ENCODE measurements around the gene TRIM68. TPM values are rescaled to one million over a fixed set of nuclear protein-coding genes. Genes with fewer than 3 reads are reported as not detected.

The TRIM68 gene
- total RNA-seq, 1 donor from 2014 or later: 18.6 TPM

DNA sequence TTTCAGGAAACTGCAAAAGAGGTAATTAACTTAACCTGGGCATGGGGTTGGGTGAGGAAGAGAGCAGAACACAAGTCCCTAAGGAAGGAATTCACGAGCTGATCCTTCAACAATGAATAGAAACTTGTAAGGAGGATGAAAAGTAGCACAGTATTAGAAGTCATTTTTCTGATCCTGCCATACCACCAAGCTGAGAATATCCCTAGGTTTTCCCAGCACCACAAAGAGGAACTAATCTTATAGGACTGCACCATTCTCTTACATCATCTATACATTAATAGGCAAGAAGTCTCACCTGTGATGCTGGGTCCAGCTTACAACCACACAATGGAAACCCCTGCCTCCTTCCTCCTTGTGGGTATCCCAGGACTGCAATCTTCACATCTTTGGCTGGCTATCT lies 14.3 kb downstream of the TRIM68 start, which contains the start of gene OR52I1:
Gene OR52I1 (plus strand): TSS at position 301 of the 400 bp plus-strand sequence. CDS start 0 bp downstream, at position 301.
- Histone ChIP-seq H3K27me3 (no peaks in the 10 kb centered on the region), H3K4me3 (no peak within 1 kb of the TSS), H3K4me1 (no peaks in the 10 kb centered on the region), H3K27ac (no peak within 1 kb of the TSS), H3K36me3 (peaks cover 2 to 13% of the 10 kb centered on the region in 2 donors), H3K9me3 (no peaks in the 10 kb centered on the region)
- DNase-seq (ENCODE audit: low spot score in 2 of 2): no peak
- intact Hi-C loops (cut with DNase I): no loop called here
- TF ChIP-seq, protein P1, sequence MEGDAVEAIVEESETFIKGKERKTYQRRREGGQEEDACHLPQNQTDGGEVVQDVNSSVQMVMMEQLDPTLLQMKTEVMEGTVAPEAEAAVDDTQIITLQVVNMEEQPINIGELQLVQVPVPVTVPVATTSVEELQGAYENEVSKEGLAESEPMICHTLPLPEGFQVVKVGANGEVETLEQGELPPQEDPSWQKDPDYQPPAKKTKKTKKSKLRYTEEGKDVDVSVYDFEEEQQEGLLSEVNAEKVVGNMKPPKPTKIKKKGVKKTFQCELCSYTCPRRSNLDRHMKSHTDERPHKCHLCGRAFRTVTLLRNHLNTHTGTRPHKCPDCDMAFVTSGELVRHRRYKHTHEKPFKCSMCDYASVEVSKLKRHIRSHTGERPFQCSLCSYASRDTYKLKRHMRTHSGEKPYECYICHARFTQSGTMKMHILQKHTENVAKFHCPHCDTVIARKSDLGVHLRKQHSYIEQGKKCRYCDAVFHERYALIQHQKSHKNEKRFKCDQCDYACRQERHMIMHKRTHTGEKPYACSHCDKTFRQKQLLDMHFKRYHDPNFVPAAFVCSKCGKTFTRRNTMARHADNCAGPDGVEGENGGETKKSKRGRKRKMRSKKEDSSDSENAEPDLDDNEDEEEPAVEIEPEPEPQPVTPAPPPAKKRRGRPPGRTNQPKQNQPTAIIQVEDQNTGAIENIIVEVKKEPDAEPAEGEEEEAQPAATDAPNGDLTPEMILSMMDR (IDR thresholded peaks at IDR 0.05): no peak

DNA sequence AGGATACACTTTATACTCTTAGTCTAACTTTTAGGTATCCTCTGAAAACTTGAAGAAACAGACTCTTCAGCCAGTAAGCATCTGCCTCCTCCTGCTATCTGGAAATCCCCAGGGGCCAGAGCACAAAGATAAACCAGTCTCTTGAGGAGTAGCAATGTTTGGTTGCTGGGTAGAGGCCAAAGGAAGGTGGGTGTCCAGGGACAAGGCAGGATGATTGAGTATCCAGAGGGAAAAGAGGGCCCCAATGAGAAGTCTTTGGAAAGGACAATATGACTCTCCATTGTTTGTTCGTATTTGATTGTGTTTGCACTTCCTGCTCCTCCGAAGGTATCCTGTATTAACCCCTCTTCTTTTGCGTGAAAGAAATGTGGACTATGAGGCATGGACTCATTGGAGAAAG lies 19.0 kb downstream of the TRIM68 start:
- H3K36me3 ChIP-seq: no peaks in the 10 kb centered on the region
- intact Hi-C loops (cut with DNase I): no loop called here
- H3K4me3 ChIP-seq: no peak overlapping the region
- H3K9me3 ChIP-seq: no peaks in the 10 kb centered on the region
- no peaks in the 10 kb centered on the region for H3K4me1 ChIP-seq
- no peak for DNase-seq (ENCODE audit: low spot score in 2 of 2)
- no peaks in the 10 kb centered on the region for H3K27me3 ChIP-seq
- no peak overlapping the region for H3K27ac ChIP-seq
- TF ChIP-seq, protein P1 (IDR thresholded peaks at IDR 0.05): no peak

DNA sequence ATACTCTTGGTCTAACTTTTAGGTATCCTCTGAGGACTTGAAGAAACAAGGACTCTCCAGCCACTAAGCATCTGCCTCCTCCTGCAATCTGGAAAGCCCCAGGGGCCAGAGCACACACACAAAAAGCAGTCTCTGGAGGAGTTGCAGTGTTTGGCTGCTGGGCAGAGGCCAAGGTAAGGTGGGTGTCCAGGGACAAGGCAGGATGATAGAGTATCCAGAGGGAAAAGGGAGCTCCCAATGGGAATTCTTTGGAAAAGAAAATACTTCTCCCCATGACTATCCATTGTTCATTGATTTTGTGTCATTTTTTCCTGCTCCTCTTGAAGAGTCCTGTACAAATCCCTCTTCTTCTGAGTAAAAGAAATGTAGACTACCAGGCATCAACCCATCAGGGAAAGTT lies 26.6 kb downstream of the TRIM68 start, which contains the start of gene OR52I2:
Gene OR52I2 (plus strand): TSS at position 301 of the 400 bp plus-strand sequence.
- no peaks in the 10 kb centered on the region for H3K36me3 ChIP-seq

DNA sequence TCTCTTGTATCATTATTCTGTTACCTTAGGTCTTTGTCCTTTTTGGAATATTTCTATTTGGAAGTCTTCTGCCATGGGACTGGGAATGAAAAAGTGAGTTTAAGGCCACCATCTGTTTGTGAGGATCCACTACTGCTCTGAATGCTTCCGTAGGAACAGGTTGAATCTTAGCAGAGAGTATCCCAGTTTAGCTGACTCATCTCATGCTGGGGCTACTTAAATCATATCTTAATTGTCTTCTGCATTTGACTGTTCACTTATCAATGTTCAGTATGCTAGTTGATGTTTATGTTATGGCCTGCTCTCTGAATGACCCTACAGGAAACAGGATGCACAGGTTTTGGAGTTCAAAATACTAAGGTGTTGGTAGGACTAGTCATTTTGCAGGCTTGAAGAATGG lies 27.9 kb downstream of the TRIM68 start:
- Histone ChIP-seq H3K9me3 (no peaks in the 10 kb centered on the region), H3K36me3 (no peaks in the 10 kb centered on the region), H3K27me3 (no peaks in the 10 kb centered on the region), H3K4me3 (no peak overlapping the region), H3K4me1 (no peaks in the 10 kb centered on the region), H3K27ac (no peak overlapping the region)
- intact Hi-C loops (cut with DNase I): no loop called here
- TF ChIP-seq, protein P1 (IDR thresholded peaks at IDR 0.05): no peak
- DNase-seq (ENCODE audit: low spot score in 2 of 2): no peak

More for the DNA sequence above, 26.6 kb downstream of the TRIM68 start, which contains the start of gene OR52I2:
- no peak within 1 kb of the TSS for H3K4me3 ChIP-seq
- DNase-seq (ENCODE audit: low spot score in 2 of 2): no peak
- no peaks in the 10 kb centered on the region for H3K4me1 ChIP-seq
- H3K27ac ChIP-seq: no peak within 1 kb of the TSS
- TF ChIP-seq, protein P1 (IDR thresholded peaks at IDR 0.05): no peak
- H3K9me3 ChIP-seq: no peaks in the 10 kb centered on the region
- H3K27me3 ChIP-seq: no peaks in the 10 kb centered on the region
- intact Hi-C loops (cut with DNase I): no loop called here

DNA sequence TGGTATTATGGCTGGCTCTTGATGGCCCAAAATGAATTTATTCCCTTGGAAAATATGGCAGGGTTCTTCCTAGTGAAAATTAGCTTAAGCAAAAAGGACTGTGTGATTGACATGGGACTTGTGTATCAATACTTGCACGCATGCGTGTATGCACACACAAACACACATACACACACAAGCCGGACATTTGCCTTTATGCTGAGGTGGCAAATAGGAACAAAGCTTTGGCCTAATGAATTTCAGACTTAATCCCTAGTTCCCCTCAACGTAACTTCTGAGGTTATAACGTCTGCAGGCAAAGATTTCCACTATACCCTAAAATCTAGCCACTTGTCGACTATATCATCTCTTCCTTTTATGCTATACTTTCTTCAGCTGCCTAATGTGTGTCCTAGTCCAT lies 29.4 kb downstream of the TRIM68 start:
- intact Hi-C loops (cut with DNase I): no loop called here
- TF ChIP-seq, protein P1 (IDR thresholded peaks at IDR 0.05): no peak
- Histone ChIP-seq H3K27me3 (no peaks in the 10 kb centered on the region), H3K4me3 (no peak overlapping the region), H3K27ac (no peak overlapping the region), H3K4me1 (no peaks in the 10 kb centered on the region), H3K36me3 (no peaks in the 10 kb centered on the region), H3K9me3 (no peaks in the 10 kb centered on the region)
- DNase-seq (ENCODE audit: low spot score in 2 of 2): no peak

DNA sequence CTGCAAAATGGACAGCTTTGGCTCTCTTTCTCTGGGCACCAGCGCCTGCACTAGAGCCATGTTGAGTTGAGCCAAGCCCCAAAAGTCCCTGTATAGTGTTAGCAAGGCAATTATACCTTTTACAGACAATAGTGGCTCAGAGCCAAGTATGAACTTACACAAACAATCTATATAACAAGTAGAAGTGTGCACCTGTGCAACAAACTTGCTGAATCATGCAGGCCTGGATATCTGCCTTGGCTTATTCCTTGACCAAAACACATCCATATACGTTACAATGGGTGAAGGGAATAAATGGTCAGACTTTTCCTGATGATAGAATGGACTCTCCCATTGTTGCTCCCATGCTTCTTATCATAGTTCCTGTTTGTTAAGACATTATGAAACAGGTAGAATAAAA lies 30.3 kb downstream of the TRIM68 start:
- Histone ChIP-seq H3K4me1 (no peaks in the 10 kb centered on the region), H3K27me3 (no peaks in the 10 kb centered on the region), H3K36me3 (no peaks in the 10 kb centered on the region), H3K4me3 (no peak overlapping the region), H3K27ac (no peak overlapping the region), H3K9me3 (no peaks in the 10 kb centered on the region)
- DNase-seq (ENCODE audit: low spot score in 2 of 2): no peak
- TF ChIP-seq, protein P1 (IDR thresholded peaks at IDR 0.05): no peak
- intact Hi-C loops (cut with DNase I): no loop called here
